A549 (cell line): Measurements from ENCODE around the gene TRAPPC5.

ENCODE experiments used
- MAX ChIP-seq: IDR thresholded peaks from 2 replicates; pipeline ENCODE4 v1.6.1; 2012
- SREBF2 ChIP-seq: fragments of 450-650 bp; IDR thresholded peaks from 2 replicates; pipeline ENCODE4 v1.6.1; 2014; ENCODE audit warnings: mild to moderate bottlenecking, moderate library complexity
- TF ChIP-seq, protein P1 (sequence below): fragments of >200 bp; sonication (Bioruptor Twin); formaldehyde crosslinking; IDR thresholded peaks from 3 replicates; pipeline ENCODE4 v1.5.1; 2016

GRCh38 chr19:7704280-7705060, 23.8 kb downstream of the TRAPPC5 start:
- TF ChIP-seq MAX (no peak), SREBF2 (no peak)
- TF ChIP-seq, protein P1, sequence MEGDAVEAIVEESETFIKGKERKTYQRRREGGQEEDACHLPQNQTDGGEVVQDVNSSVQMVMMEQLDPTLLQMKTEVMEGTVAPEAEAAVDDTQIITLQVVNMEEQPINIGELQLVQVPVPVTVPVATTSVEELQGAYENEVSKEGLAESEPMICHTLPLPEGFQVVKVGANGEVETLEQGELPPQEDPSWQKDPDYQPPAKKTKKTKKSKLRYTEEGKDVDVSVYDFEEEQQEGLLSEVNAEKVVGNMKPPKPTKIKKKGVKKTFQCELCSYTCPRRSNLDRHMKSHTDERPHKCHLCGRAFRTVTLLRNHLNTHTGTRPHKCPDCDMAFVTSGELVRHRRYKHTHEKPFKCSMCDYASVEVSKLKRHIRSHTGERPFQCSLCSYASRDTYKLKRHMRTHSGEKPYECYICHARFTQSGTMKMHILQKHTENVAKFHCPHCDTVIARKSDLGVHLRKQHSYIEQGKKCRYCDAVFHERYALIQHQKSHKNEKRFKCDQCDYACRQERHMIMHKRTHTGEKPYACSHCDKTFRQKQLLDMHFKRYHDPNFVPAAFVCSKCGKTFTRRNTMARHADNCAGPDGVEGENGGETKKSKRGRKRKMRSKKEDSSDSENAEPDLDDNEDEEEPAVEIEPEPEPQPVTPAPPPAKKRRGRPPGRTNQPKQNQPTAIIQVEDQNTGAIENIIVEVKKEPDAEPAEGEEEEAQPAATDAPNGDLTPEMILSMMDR = no peak
